OCI-LY7 (cell line): ENCODE data around the gene CNTNAP1. TPM values are rescaled to one million over a fixed set of nuclear protein-coding genes. Genes with fewer than 3 reads are reported as not detected.
A peak's percentile ranks its signal among the peaks of the same experiment; 100 is the strongest.

ENCODE experiments used
- BruUV-seq: library from RNA; stranded (reverse); fragments of 400-500 nt; replicated peaks from 2 replicates; lab custom pipeline; 2021; lab: Mats Ljungman, UMichigan
- CTCF ChIA-PET: fragments of 300-600 bp; sonication (Branson Sonifier 250); formaldehyde crosslinking; loops from one replicate; lab custom pipeline; 2022; ENCODE audit warnings: antibody characterized with exemption; ENCODE audit not compliant: unreplicated experiment; lab: Charles Lee
- POLR2A ChIA-PET: fragments of 300-600 bp; sonication (Branson Sonifier 250); formaldehyde crosslinking; loops from one replicate; lab custom pipeline; 2022; ENCODE audit warnings: antibody characterized with exemption; lab: Charles Lee
- DNase-seq: peaks from one replicate; pipeline ENCODE4 v3.0.0-alpha.2; 2015; ENCODE audit warnings: low spot score
- H2AFZ ChIP-seq: fragments of 200-600 bp; sonication (generic), shearing (Covaris generic); 2 replicates; pipeline ENCODE4 v1.6.1; 2014; ENCODE audit warnings: mild to moderate bottlenecking, antibody characterized with exemption, low read length, moderate library complexity
- H3K27ac ChIP-seq: fragments of 200-600 bp; sonication (generic); 2 replicates; pipeline ENCODE4 v1.5.1; 2014; ENCODE audit warnings: mixed run types, low read depth, mild to moderate bottlenecking, moderate library complexity, low read length, inconsistent platforms; ENCODE audit not compliant: poor library complexity, severe bottlenecking
- H3K36me3 ChIP-seq: fragments of 200-600 bp; sonication (generic); 2 replicates; pipeline ENCODE4 v1.6.1; 2014; ENCODE audit warnings: mild to moderate bottlenecking, antibody characterized with exemption, low read length, moderate library complexity, mixed read lengths; ENCODE audit not compliant: insufficient read depth
- H3K4me1 ChIP-seq: fragments of 200-600 bp; sonication (generic); 2 replicates; pipeline ENCODE4 v1.5.1; 2014; ENCODE audit warnings: mild to moderate bottlenecking, low read length; ENCODE audit not compliant: insufficient read depth, poor library complexity, severe bottlenecking
- H3K4me2 ChIP-seq: fragments of 200-600 bp; sonication (generic); 2 replicates; pipeline ENCODE4 v1.6.1; 2014; ENCODE audit warnings: mild to moderate bottlenecking, low read length
- H3K4me3 ChIP-seq: fragments of 200-600 bp; sonication (generic); 2 replicates; pipeline ENCODE4 v1.5.1; 2014; ENCODE audit warnings: mild to moderate bottlenecking, low read depth, low read length; ENCODE audit not compliant: poor library complexity, severe bottlenecking
- H3K79me2 ChIP-seq: fragments of 200-600 bp; sonication (generic); 2 replicates; pipeline ENCODE4 v1.6.1; 2016; ENCODE audit warnings: low read depth, mild to moderate bottlenecking, low read length, moderate library complexity, mixed read lengths; ENCODE audit not compliant: insufficient read depth
- H3K9me2 ChIP-seq: fragments of 200-600 bp; sonication (generic); 2 replicates; pipeline ENCODE4 v1.6.1; 2016; ENCODE audit warnings: mild to moderate bottlenecking, low read length, mixed read lengths; ENCODE audit not compliant: insufficient read depth
- H3K9me3 ChIP-seq: fragments of 200-600 bp; sonication (generic); 2 replicates; pipeline ENCODE4 v1.6.1; 2014; ENCODE audit warnings: mild to moderate bottlenecking, mixed run types, low read length, mixed read lengths
- H4K20me1 ChIP-seq: fragments of 200-600 bp; sonication (generic); 2 replicates; pipeline ENCODE4 v1.6.1; 2014; ENCODE audit warnings: mild to moderate bottlenecking, antibody characterized with exemption, low read length, moderate library complexity, mixed read lengths; ENCODE audit not compliant: insufficient read depth
- CTCF ChIP-seq: fragments of 200-600 bp; sonication (generic); conservative IDR thresholded peaks from 2 replicates; pipeline ENCODE4 v1.5.1; 2014; ENCODE audit warnings: mild to moderate bottlenecking, antibody characterized with exemption, low read length, moderate library complexity, mixed read lengths
- EZH2phosphoT487 ChIP-seq: fragments of 200-600 bp; sonication (generic); IDR thresholded peaks from 2 replicates; pipeline ENCODE4 v1.6.1; 2018; ENCODE audit warnings: low read depth, borderline replicate concordance, mild to moderate bottlenecking, mixed run types, antibody characterized with exemption, low read length, moderate library complexity, mixed read lengths
- intact Hi-C: fragments of 100-400 bp; cut with micrococcal nuclease; formaldehyde crosslinking; loops from one replicate; pipeline ENCODE4 v1.10.0; 2022; ENCODE audit not compliant: unreplicated experiment
- total RNA-seq, 2 experiments: library from RNA; depleted of rRNA in 1 of 2; stranded (reverse); fragments of >200 nt in 1 of 2; shearing (Covaris generic) in 1 of 2; gene quantifications; 2 replicates each; pipeline ENCODE4 v1.2.3, GENCODE V29; 2014 to 2022

The CNTNAP1 gene
- total RNA-seq, 2 experiments from 2014 or later: 1.0 to 6.8 TPM

DNA sequence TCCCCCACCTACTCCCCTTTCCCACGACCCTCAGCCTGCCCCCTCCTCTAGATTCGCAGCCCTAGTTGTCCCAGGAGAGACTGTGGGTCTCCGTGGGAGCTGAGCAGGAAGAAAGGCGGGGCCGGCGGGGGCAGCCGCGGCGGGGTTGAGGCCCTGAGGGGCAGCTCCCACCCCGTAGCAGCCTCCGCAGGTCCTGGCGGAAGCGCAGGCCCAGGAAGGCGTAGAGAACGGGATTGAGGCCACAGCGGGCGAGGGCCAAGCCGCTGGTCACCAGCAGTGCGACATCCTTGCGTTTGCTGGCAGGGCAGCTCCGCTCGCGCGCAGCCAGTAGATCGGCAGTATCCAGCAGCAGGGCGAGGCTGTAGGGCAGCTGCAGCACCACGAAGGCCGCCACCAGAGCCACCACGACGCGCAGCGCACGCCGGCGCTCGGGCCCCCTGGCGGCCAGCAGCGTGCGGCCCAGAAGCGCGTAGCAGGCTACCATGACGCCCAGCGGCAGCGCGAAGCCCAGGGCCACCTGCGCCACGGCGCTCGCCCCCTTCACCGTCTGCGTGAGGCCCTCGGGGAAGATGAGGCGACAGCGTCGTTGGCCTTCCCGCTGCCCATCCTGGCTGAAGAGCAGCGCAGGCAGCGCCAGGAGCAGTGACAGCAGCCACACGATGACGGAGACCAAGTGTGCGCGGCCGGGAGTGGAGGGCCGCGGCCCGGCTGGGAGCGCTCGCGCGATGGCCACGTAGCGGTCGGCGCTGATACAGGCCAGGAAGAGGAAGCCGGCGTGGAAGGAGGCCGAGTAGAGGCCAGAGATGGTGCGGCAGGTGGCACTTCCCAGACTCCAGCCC is 2.6 kb upstream of the CNTNAP1 start:
- Histone ChIP-seq H3K36me3 (no peaks in the 10 kb centered on the region), H3K4me1 (peaks cover 58% of the 10 kb centered on the region), H3K4me2 (peak overlapping the region; percentile 97), H3K27ac (peak overlapping the region; percentile 68), H3K9me3 (no peaks in the 10 kb centered on the region), H2AFZ (peak overlapping the region; percentile 46; the same call in 1 of the 2 replicates), H4K20me1 (no peaks in the 10 kb centered on the region), H3K4me3 (peak overlapping the region; percentile 74), H3K9me2 (no peaks in the 10 kb centered on the region), H3K79me2 (no peaks in the 10 kb centered on the region)
- BruUV-seq: no TSS peak
- CTCF ChIA-PET: interaction anchor here (1.1 to 2.0 kb wide), 3 partner anchors 61 to 101 kb away, joined by 4 to 9 read pairs (median 5); partner anchors contain the start of gene PSMC3IP
- peak; percentile 68 for TF ChIP-seq CTCF
- no peak for TF ChIP-seq EZH2phosphoT487
- POLR2A ChIA-PET: interaction anchor here (0.6 to 1.6 kb wide), 3 partner anchors 23 to 102 kb away, joined by 3 to 9 read pairs (median 5); partner anchors contain the start of gene PSMC3IP
- peak; percentile 78 for DNase-seq
- intact Hi-C loops: loop anchor here (1.0 to 2.0 kb wide), 2 partner anchors 71 to 101 kb away; partner anchors contain the start of genes RETREG3 and TUBG1

GRCh38 chr17:42680331-42680808 is 2.0 kb upstream of the CNTNAP1 start:
- no TSS peak for BruUV-seq
- no peaks in the 10 kb centered on the region for H4K20me1 ChIP-seq

More at GRCh38 chr17:42680331-42680808, 2.0 kb upstream of the CNTNAP1 start:
- peaks cover 51% of the 10 kb centered on the region for H3K4me1 ChIP-seq
- H3K4me2 ChIP-seq: peak overlapping the region; percentile 97
- H3K27ac ChIP-seq: peak overlapping the region; percentile 6
- no peaks in the 10 kb centered on the region for H3K79me2 ChIP-seq
- CTCF ChIA-PET: interaction anchor here (1.1 to 2.0 kb wide), 2 partner anchors 61 to 102 kb away, joined by 3 to 9 read pairs; partner anchors contain the start of gene PSMC3IP
- TF ChIP-seq EZH2phosphoT487 (no peak), CTCF (no peak)
- peak; percentile 15 for DNase-seq
- H2AFZ ChIP-seq: no peak overlapping the region
- intact Hi-C loops: no loop called here
- H3K9me3 ChIP-seq: no peaks in the 10 kb centered on the region
- H3K9me2 ChIP-seq: no peaks in the 10 kb centered on the region
- H3K36me3 ChIP-seq: no peaks in the 10 kb centered on the region
- POLR2A ChIA-PET: interaction anchor here (0.8 to 1.6 kb wide), 2 partner anchors 71 to 102 kb away, joined by 3 to 9 read pairs; partner anchors contain the start of genes RETREG3 and TUBG1
- peak overlapping the region; percentile 74 for H3K4me3 ChIP-seq
